Measurements from ENCODE around the gene VPS16. TPM values are rescaled to one million over a fixed set of nuclear protein-coding genes. Genes with fewer than 3 reads are reported as not detected.

Gene VPS16
- total RNA-seq, 2 experiments from 2014 or later: 39.0 to 42.0 TPM

- Mint-ChIP-seq H3K27me3 (ENCODE audit: low read depth) (no peaks in the 10 kb centered on the region), H3K9me3 (no peaks in the 10 kb centered on the region), H3K4me3 (no peak overlapping the region), H3K4me1 (ENCODE audit: low read depth) (peaks cover 46% of the 10 kb centered on the region), H3K36me3 (ENCODE audit: low read depth) (peaks cover 12% of the 10 kb centered on the region), H3K27ac (no peak overlapping the region)
- no peak for DNase-seq
- intact Hi-C loops (cut with micrococcal nuclease): no loop called here
- CTCF ChIA-PET: interaction anchor here (1.2 to 1.7 kb wide), 2 partner anchors 123 to 126 kb away, joined by 3 to 4 read pairs; no protein-coding TSS in a partner anchor
Observed at GRCh38 chr20:2878515-2878914, 38.0 kb downstream of the VPS16 start.

GRCh38 chr20:2879146-2879545 lies 38.6 kb downstream of the VPS16 start:
- no peak for DNase-seq
- Mint-ChIP-seq H3K27ac (no peak overlapping the region), H3K4me1 (ENCODE audit: low read depth) (peaks cover 51% of the 10 kb centered on the region), H3K4me3 (no peak overlapping the region), H3K36me3 (ENCODE audit: low read depth) (peaks cover 12% of the 10 kb centered on the region), H3K9me3 (no peaks in the 10 kb centered on the region), H3K27me3 (ENCODE audit: low read depth) (no peaks in the 10 kb centered on the region)
- CTCF ChIA-PET: interaction anchor here (1.7 kb wide), 1 partner anchor 122 kb away, joined by 4 read pairs; no protein-coding TSS in a partner anchor
- intact Hi-C loops (cut with micrococcal nuclease): no loop called here

- Mint-ChIP-seq H3K4me1 (ENCODE audit: low read depth) (peaks cover 51% of the 10 kb centered on the region), H3K27ac (no peak overlapping the region), H3K9me3 (no peaks in the 10 kb centered on the region), H3K27me3 (ENCODE audit: low read depth) (no peaks in the 10 kb centered on the region), H3K36me3 (ENCODE audit: low read depth) (peaks cover 11% of the 10 kb centered on the region), H3K4me3 (no peak overlapping the region)
- CTCF ChIA-PET: no interaction called here
- intact Hi-C loops (cut with micrococcal nuclease): no loop called here
- DNase-seq: no peak
Observed at GRCh38 chr20:2880650-2881049, 40.1 kb downstream of the VPS16 start.

GRCh38 chr20:2883726-2884637 lies 43.4 kb downstream of the VPS16 start:
- no peaks in the 10 kb centered on the region for H3K27me3 Mint-ChIP-seq (ENCODE audit: low read depth)
- peaks cover 49% of the 10 kb centered on the region for H3K4me1 Mint-ChIP-seq (ENCODE audit: low read depth)
- no peaks in the 10 kb centered on the region for H3K9me3 Mint-ChIP-seq
- no peak for DNase-seq
- intact Hi-C loops (cut with micrococcal nuclease): no loop called here
- H3K4me3 Mint-ChIP-seq: no peak overlapping the region
- CTCF ChIA-PET: interaction anchor here (0.6 to 0.7 kb wide), 3 partner anchors 9 to 473 kb away, joined by 3 read pairs; no protein-coding TSS in a partner anchor
- peaks cover 1% of the 10 kb centered on the region for H3K36me3 Mint-ChIP-seq (ENCODE audit: low read depth)
- no peak overlapping the region for H3K27ac Mint-ChIP-seq

GRCh38 chr20:2887715-2888114 lies 47.2 kb downstream of the VPS16 start:
- no peak overlapping the region for H3K4me3 Mint-ChIP-seq

GRCh38 chr20:2888224-2888955 lies 47.8 kb downstream of the VPS16 start:
- Mint-ChIP-seq H3K36me3 (ENCODE audit: low read depth) (peaks cover 6% of the 10 kb centered on the region), H3K27me3 (ENCODE audit: low read depth) (no peaks in the 10 kb centered on the region), H3K27ac (no peak overlapping the region), H3K9me3 (no peaks in the 10 kb centered on the region), H3K4me3 (no peak overlapping the region), H3K4me1 (ENCODE audit: low read depth) (peaks cover 58% of the 10 kb centered on the region)
- intact Hi-C loops (cut with micrococcal nuclease): loop anchor here (2.0 kb wide), 1 partner anchor 14 kb away; no protein-coding TSS in a partner anchor
- CTCF ChIA-PET: interaction anchor here (0.5 to 1.5 kb wide), 4 partner anchors 12 to 208 kb away, joined by 3 to 5 read pairs (median 3); no protein-coding TSS in a partner anchor
- DNase-seq: no peak

More at GRCh38 chr20:2887715-2888114, 47.2 kb downstream of the VPS16 start:
- H3K27me3 Mint-ChIP-seq (ENCODE audit: low read depth): no peaks in the 10 kb centered on the region
- H3K36me3 Mint-ChIP-seq (ENCODE audit: low read depth): peaks cover 6% of the 10 kb centered on the region
- CTCF ChIA-PET: interaction anchor here (0.6 to 1.5 kb wide), 3 partner anchors 14 to 209 kb away, joined by 3 read pairs; no protein-coding TSS in a partner anchor
- no peak overlapping the region for H3K27ac Mint-ChIP-seq
- no peak for DNase-seq
- peaks cover 58% of the 10 kb centered on the region for H3K4me1 Mint-ChIP-seq (ENCODE audit: low read depth)
- H3K9me3 Mint-ChIP-seq: no peaks in the 10 kb centered on the region
- intact Hi-C loops (cut with micrococcal nuclease): loop anchor here (2.0 kb wide), 1 partner anchor 13 kb away; no protein-coding TSS in a partner anchor

- Mint-ChIP-seq H3K4me3 (no peak overlapping the region), H3K36me3 (ENCODE audit: low read depth) (peaks cover 7% of the 10 kb centered on the region), H3K9me3 (no peaks in the 10 kb centered on the region), H3K4me1 (ENCODE audit: low read depth) (peaks cover 52% of the 10 kb centered on the region), H3K27ac (no peak overlapping the region), H3K27me3 (ENCODE audit: low read depth) (no peaks in the 10 kb centered on the region)
- CTCF ChIA-PET: interaction anchor here (0.9 to 1.5 kb wide), 2 partner anchors 12 to 13 kb away, joined by 3 to 5 read pairs; no protein-coding TSS in a partner anchor
- intact Hi-C loops (cut with micrococcal nuclease): loop anchor here (2.0 kb wide), 1 partner anchor 14 kb away; no protein-coding TSS in a partner anchor
- DNase-seq: no peak
Observed at GRCh38 chr20:2889209-2889608, 48.7 kb downstream of the VPS16 start.

GRCh38 chr20:2889797-2890196 lies 49.3 kb downstream of the VPS16 start:
- H3K4me1 Mint-ChIP-seq (ENCODE audit: low read depth): peaks cover 47% of the 10 kb centered on the region
- DNase-seq: no peak
- no peaks in the 10 kb centered on the region for H3K27me3 Mint-ChIP-seq (ENCODE audit: low read depth)
- intact Hi-C loops (cut with micrococcal nuclease): loop anchor here (2.0 kb wide), 1 partner anchor 15 kb away; no protein-coding TSS in a partner anchor
- H3K27ac Mint-ChIP-seq: no peak overlapping the region
- CTCF ChIA-PET: no interaction called here
- H3K36me3 Mint-ChIP-seq (ENCODE audit: low read depth): peaks cover 9% of the 10 kb centered on the region
- no peaks in the 10 kb centered on the region for H3K9me3 Mint-ChIP-seq
- no peak overlapping the region for H3K4me3 Mint-ChIP-seq

- Mint-ChIP-seq H3K4me1 (ENCODE audit: low read depth) (peaks cover 40% of the 10 kb centered on the region), H3K27me3 (ENCODE audit: low read depth) (no peaks in the 10 kb centered on the region)
- CTCF ChIA-PET: no interaction called here
Observed at GRCh38 chr20:2890742-2891141, 50.2 kb downstream of the VPS16 start.

GRCh38 chr20:2891343-2891742 lies 50.8 kb downstream of the VPS16 start:
- H3K9me3 Mint-ChIP-seq: no peaks in the 10 kb centered on the region
- H3K27ac Mint-ChIP-seq: peak overlapping the region; percentile 27
- H3K4me3 Mint-ChIP-seq: no peak overlapping the region
- H3K36me3 Mint-ChIP-seq (ENCODE audit: low read depth): peaks cover 10% of the 10 kb centered on the region
- CTCF ChIA-PET: no interaction called here
- H3K27me3 Mint-ChIP-seq (ENCODE audit: low read depth): no peaks in the 10 kb centered on the region
- intact Hi-C loops (cut with micrococcal nuclease): no loop called here
- peaks cover 38% of the 10 kb centered on the region for H3K4me1 Mint-ChIP-seq (ENCODE audit: low read depth)
- DNase-seq: no peak

More at GRCh38 chr20:2890742-2891141, 50.2 kb downstream of the VPS16 start:
- H3K4me3 Mint-ChIP-seq: no peak overlapping the region
- no peaks in the 10 kb centered on the region for H3K9me3 Mint-ChIP-seq
- intact Hi-C loops (cut with micrococcal nuclease): no loop called here
- H3K36me3 Mint-ChIP-seq (ENCODE audit: low read depth): peaks cover 10% of the 10 kb centered on the region
- no peak for DNase-seq
- peak overlapping the region; percentile 6 for H3K27ac Mint-ChIP-seq

GRCh38 chr20:2892376-2892775 lies 51.8 kb downstream of the VPS16 start:
- intact Hi-C loops (cut with micrococcal nuclease): no loop called here
- CTCF ChIA-PET: interaction anchor here (1.1 to 1.4 kb wide), 2 partner anchors 108 to 205 kb away, joined by 3 read pairs; no protein-coding TSS in a partner anchor
- H3K27ac Mint-ChIP-seq: no peak overlapping the region
- H3K27me3 Mint-ChIP-seq (ENCODE audit: low read depth): no peaks in the 10 kb centered on the region
- no peaks in the 10 kb centered on the region for H3K9me3 Mint-ChIP-seq
- H3K4me1 Mint-ChIP-seq (ENCODE audit: low read depth): peaks cover 40% of the 10 kb centered on the region
- no peak overlapping the region for H3K4me3 Mint-ChIP-seq
- no peak for DNase-seq
- peaks cover 17% of the 10 kb centered on the region for H3K36me3 Mint-ChIP-seq (ENCODE audit: low read depth)

GRCh38 chr20:2894221-2894620 lies 53.7 kb downstream of the VPS16 start:
- CTCF ChIA-PET: no interaction called here
- H3K27ac Mint-ChIP-seq: no peak overlapping the region
- intact Hi-C loops (cut with micrococcal nuclease): no loop called here
- no peaks in the 10 kb centered on the region for H3K9me3 Mint-ChIP-seq
- H3K4me3 Mint-ChIP-seq: no peak overlapping the region
- H3K27me3 Mint-ChIP-seq (ENCODE audit: low read depth): no peaks in the 10 kb centered on the region
- no peak for DNase-seq
- H3K36me3 Mint-ChIP-seq (ENCODE audit: low read depth): peaks cover 17% of the 10 kb centered on the region
- peaks cover 35% of the 10 kb centered on the region for H3K4me1 Mint-ChIP-seq (ENCODE audit: low read depth)
